Keratinocyte (primary cell): ENCODE measurements around the gene PLCD1. TPM values are rescaled to one million over a fixed set of nuclear protein-coding genes. Genes with fewer than 3 reads are reported as not detected.

ENCODE experiments used
- DNase-seq: peaks from one replicate; pipeline ENCODE4 v3.0.0-alpha.2; 2011; ENCODE audit warnings: low read depth, missing footprints, low spot score
- FAIRE-seq: peaks from 2 replicates; lab custom pipeline; 2011; peaks lifted over from hg19 to GRCh38; lab: Jason Lieb, UNC
- H2AFZ ChIP-seq: 2 replicates; pipeline ENCODE4 v1.6.0; 2012; ENCODE audit warnings: low read length, control low read depth, inconsistent platforms; ENCODE audit not compliant: control insufficient read depth
- H3K27ac ChIP-seq: 2 replicates; pipeline ENCODE4 v1.5.1; 2011; ENCODE audit warnings: low read length; ENCODE audit not compliant: control insufficient read depth, insufficient read depth
- H3K27me3 ChIP-seq: 3 replicates; pipeline ENCODE4 v1.6.0; 2011; ENCODE audit warnings: low read length; ENCODE audit not compliant: control insufficient read depth, insufficient read depth; ENCODE audit errors: extremely low read depth
- H3K36me3 ChIP-seq, 2 experiments: 2 replicates in 1 of 2; 3 replicates in 1 of 2; pipeline ENCODE4 v1.5.1; 2011; ENCODE audit warnings: low read length in 2 of 2, mild to moderate bottlenecking in 1 of 2; ENCODE audit not compliant: control insufficient read depth in 2 of 2, insufficient read depth in 2 of 2; ENCODE audit errors: extremely low read depth in 1 of 2
- H3K4me1 ChIP-seq: 3 replicates; pipeline ENCODE4 v1.5.1; 2011; ENCODE audit warnings: low read length; ENCODE audit not compliant: control insufficient read depth, insufficient read depth; ENCODE audit errors: extremely low read depth
- H3K4me2 ChIP-seq: 3 replicates; pipeline ENCODE4 v1.6.0; 2011; ENCODE audit warnings: low read depth, low read length; ENCODE audit not compliant: control insufficient read depth, insufficient read depth; ENCODE audit errors: extremely low read depth
- H3K4me3 ChIP-seq, 3 experiments: fragments of 200-600 bp in 1 of 3; sonication (generic) in 1 of 3; 2 replicates in 2 of 3; 3 replicates in 1 of 3; pipeline ENCODE4 v1.5.1; 2011 to 2016; ENCODE audit warnings: low read length in 3 of 3, mild to moderate bottlenecking in 3 of 3, control low read depth in 2 of 3, inconsistent platforms in 1 of 3, low read depth in 1 of 3, mixed read lengths in 1 of 3, mixed run types in 1 of 3, moderate library complexity in 1 of 3; ENCODE audit not compliant: control insufficient read depth in 2 of 3, insufficient read depth in 2 of 3; ENCODE audit errors: extremely low read depth in 1 of 3
- H3K79me2 ChIP-seq: 2 replicates; pipeline ENCODE4 v1.6.0; 2012; ENCODE audit warnings: low read length; ENCODE audit not compliant: control insufficient read depth, insufficient read depth
- H3K9ac ChIP-seq: 3 replicates; pipeline ENCODE4 v1.6.0; 2011; ENCODE audit warnings: low read length; ENCODE audit not compliant: control insufficient read depth, insufficient read depth; ENCODE audit errors: extremely low read depth
- H3K9me1 ChIP-seq: 3 replicates; pipeline ENCODE4 v1.6.0; 2011; ENCODE audit warnings: low read length; ENCODE audit not compliant: control insufficient read depth, insufficient read depth; ENCODE audit errors: extremely low read depth
- H3K9me3 ChIP-seq: 2 replicates; pipeline ENCODE4 v1.5.1; 2012; ENCODE audit warnings: low read depth, low read length; ENCODE audit not compliant: control insufficient read depth
- H4K20me1 ChIP-seq: 3 replicates; pipeline ENCODE4 v1.6.0; 2011; ENCODE audit warnings: low read length; ENCODE audit not compliant: control insufficient read depth, insufficient read depth; ENCODE audit errors: extremely low read depth
- EZH2 ChIP-seq: IDR thresholded peaks from one replicate; pipeline ENCODE4 v1.6.1; 2012; ENCODE audit warnings: inconsistent platforms, mild to moderate bottlenecking, low read length, moderate library complexity
- dilution Hi-C: fragments of 300-500 bp; cut with MboI; formaldehyde crosslinking; loops from one replicate; pipeline ENCODE4 v1.7.0; 2020; ENCODE audit warnings: low sequenced_read_pairs; ENCODE audit not compliant: extremely low pct_ligation_motif_present
- polyA plus RNA-seq, 5 experiments: library from polyadenylated mRNA; depleted of rRNA in 3 of 5; stranded (reverse) in 3 of 5; stranded (forward) in 1 of 5; unstranded in 1 of 5; fragments of >200 nt; gene quantifications; 1 replicate in 1 of 5; 2 replicates in 3 of 5; 3 replicates in 1 of 5; pipeline versions ENCODE4 v1.2.1 to v1.2.3, GENCODE V29; 2011 to 2012; ENCODE audit warnings: missing spikeins in 2 of 5, low read depth in 1 of 5, low replicate concordance in 1 of 5
- TF ChIP-seq, protein P1 (sequence below), 3 experiments: IDR thresholded peaks in 1 of 3; conservative IDR thresholded peaks in 1 of 3; optimal IDR thresholded peaks in 1 of 3; 2 replicates in 2 of 3; 3 replicates in 1 of 3; pipeline versions ENCODE3 to v1.5.1; 2011; ENCODE audit warnings: low read length in 3 of 3, mild to moderate bottlenecking in 3 of 3, moderate library complexity in 2 of 3, control low read depth in 1 of 3, inconsistent platforms in 1 of 3; ENCODE audit not compliant: insufficient read depth in 2 of 3; ENCODE audit errors: extremely low read depth in 1 of 3

PLCD1 gene
- polyA plus RNA-seq, 1 donor (not counting 4 experiments of a cell fraction or from before 2014, with no cell fraction given) = 26.0 TPM

- H3K9ac ChIP-seq = no peak overlapping the region
- no peak overlapping the region for H2AFZ ChIP-seq
- no peaks in the 10 kb centered on the region for H3K9me3 ChIP-seq
- no peaks in the 10 kb centered on the region for H3K27me3 ChIP-seq
- H3K4me1 ChIP-seq = peaks cover 9% of the 10 kb centered on the region
- dilution Hi-C loops = no loop called here
- no peak for DNase-seq
- no peak for FAIRE-seq
- H3K36me3 ChIP-seq = peaks cover 10 to 29% of the 10 kb centered on the region in 2 experiments
- H3K4me3 ChIP-seq = no peak overlapping the region
- TF ChIP-seq EZH2 = no peak
- H3K4me2 ChIP-seq = no peak overlapping the region
- no peak overlapping the region for H3K27ac ChIP-seq
- no peaks in the 10 kb centered on the region for H4K20me1 ChIP-seq
- no peaks in the 10 kb centered on the region for H3K79me2 ChIP-seq
- H3K9me1 ChIP-seq = no peaks in the 10 kb centered on the region
These were observed 49.6 kb downstream of the PLCD1 start for GRCh38 chr3:37979541-37980461.

DNA sequence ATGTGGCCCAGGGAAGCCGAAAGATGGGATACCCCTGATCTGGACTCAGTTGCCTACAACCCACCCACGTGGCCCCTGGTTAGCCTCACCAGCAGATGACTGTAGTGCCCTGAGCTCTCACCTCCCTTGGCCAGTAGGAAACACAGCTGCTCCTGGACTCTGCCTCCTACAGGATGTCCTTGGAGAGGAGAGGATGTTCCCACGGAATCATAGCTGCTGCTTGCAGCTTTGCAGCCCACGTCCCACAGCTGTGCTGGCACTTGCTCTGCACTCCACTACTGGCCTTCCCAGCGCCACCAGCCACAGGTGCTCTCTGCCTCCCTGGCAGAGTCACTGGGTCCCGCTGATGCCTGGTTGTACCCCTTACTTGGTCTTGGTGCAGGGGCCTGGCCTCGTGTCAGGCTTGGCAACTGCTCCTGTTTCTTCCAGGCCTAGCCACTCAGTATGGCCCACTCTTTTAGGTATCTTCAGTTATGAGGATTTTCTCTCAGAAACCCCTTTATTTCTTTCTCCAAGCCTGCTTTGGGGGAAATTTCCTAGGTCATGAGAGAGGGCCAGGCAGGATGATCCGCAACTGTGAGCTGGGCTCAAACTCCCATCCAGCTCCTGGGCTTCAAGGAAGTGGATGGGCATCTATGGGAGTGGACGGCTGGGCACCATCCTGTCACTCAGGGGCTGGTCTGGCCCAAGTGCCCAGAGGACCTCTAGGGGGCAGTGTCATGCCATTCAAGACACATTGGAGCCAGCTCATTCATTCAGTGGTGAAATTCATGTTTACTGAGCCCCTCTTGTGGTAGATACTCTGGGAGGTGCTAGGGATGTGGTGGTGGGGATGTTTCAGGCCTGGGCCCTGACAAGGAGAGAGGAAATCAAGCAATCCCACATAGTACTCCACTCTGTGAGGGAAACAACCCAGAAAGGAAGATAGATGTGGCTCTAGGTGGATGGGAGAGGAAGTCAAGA is 55.0 kb downstream of the PLCD1 start:
- H3K27ac ChIP-seq = no peak overlapping the region
- H3K79me2 ChIP-seq = no peaks in the 10 kb centered on the region
- dilution Hi-C loops = no loop called here
- H2AFZ ChIP-seq = no peak overlapping the region
- H3K4me1 ChIP-seq = no peaks in the 10 kb centered on the region
- H3K9me1 ChIP-seq = no peaks in the 10 kb centered on the region
- DNase-seq = no peak
- H3K36me3 ChIP-seq = peaks cover 28 to 41% of the 10 kb centered on the region in 2 experiments
- FAIRE-seq = no peak
- H4K20me1 ChIP-seq = no peaks in the 10 kb centered on the region
- no peak for TF ChIP-seq EZH2
- TF ChIP-seq, protein P1, sequence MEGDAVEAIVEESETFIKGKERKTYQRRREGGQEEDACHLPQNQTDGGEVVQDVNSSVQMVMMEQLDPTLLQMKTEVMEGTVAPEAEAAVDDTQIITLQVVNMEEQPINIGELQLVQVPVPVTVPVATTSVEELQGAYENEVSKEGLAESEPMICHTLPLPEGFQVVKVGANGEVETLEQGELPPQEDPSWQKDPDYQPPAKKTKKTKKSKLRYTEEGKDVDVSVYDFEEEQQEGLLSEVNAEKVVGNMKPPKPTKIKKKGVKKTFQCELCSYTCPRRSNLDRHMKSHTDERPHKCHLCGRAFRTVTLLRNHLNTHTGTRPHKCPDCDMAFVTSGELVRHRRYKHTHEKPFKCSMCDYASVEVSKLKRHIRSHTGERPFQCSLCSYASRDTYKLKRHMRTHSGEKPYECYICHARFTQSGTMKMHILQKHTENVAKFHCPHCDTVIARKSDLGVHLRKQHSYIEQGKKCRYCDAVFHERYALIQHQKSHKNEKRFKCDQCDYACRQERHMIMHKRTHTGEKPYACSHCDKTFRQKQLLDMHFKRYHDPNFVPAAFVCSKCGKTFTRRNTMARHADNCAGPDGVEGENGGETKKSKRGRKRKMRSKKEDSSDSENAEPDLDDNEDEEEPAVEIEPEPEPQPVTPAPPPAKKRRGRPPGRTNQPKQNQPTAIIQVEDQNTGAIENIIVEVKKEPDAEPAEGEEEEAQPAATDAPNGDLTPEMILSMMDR (optimal IDR thresholded peaks at IDR 0.05 in 1 of 3, IDR thresholded peaks at IDR 0.05 in 1 of 3, conservative IDR thresholded peaks at IDR 0.05 in 1 of 3; ENCODE audit: extremely low read depth in 1 of 3, insufficient read depth in 2 of 3, low read length in 3 of 3) = peak; percentile 75 to 90 (median 84)
- no peaks in the 10 kb centered on the region for H3K9me3 ChIP-seq
- H3K27me3 ChIP-seq = no peaks in the 10 kb centered on the region
- no peak overlapping the region for H3K4me3 ChIP-seq
- no peak overlapping the region for H3K9ac ChIP-seq
- H3K4me2 ChIP-seq = no peak overlapping the region
